Measurements from ENCODE around the gene MYO1F. TPM values are rescaled to one million over a fixed set of nuclear protein-coding genes. Genes with fewer than 3 reads are reported as not detected.

MYO1F gene
- total and polyA plus RNA-seq, 3 experiments from 2014 or later: 68.0 to 161 (median 81.3) TPM

DNA sequence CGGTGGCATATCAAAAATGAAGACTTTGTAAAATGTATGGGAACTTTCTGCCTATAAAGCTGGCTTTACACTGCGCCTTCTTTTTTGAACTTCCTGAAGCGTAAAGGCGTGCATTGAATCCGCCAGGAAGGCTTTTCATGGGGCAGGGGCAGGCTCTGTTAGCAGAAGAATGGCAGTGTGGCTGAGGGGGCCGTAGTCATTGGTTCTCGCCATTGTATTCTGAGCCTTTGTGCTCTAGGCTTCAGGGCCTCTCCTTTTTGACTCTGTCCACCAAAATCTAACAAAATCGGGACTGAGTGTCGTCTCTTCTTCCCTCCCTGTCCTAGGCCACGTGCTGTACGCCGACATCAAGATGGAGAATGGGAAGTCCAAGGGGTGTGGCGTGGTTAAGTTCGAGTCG, 88.9 kb downstream of the MYO1F start:
- H3K27ac ChIP-seq (ENCODE audit: low read depth, low read length): no peak overlapping the region

DNA sequence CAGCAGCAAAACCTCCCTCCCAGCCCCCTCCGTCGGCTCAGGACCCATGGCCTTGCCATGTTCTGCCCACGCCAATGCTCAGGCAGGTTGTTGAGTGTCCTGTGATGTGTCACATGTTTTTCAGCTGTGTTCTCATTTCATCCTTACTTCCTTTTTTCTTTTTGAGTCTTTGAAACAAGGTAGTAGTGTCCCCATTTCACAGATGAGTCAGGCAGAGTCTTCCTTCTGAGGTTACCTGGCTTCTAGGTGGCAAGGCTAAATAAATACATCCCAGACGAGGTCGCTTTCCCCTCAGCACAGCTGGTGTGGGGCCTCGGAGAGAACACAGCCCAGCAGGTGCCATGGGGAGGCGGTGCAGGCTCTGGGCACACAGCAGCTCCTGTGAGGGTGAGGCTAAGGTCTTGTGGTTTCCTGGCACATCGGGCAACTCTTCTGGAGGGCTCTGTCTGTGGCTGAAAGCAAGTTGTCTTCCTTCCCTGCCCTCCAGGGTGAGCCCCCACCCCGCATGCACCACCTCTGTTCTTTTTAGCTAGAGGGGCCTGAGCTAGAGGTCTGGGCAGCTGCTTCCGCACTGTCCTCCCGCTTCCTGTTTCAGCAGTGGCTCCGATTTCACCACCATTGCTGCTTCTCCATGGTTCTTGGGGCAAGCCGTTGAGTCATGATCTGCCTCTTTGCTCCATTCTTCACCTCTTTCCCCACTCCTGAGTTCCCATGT, 89.9 kb downstream of the MYO1F start:
- peaks cover 25% of the 10 kb centered on the region for H3K4me1 ChIP-seq (ENCODE audit: insufficient read depth, low read length)
- peaks cover 11 to 75% (median 21%) of the 10 kb centered on the region in 3 donors for H3K36me3 Mint-ChIP-seq
- no peak overlapping the region for H3K27ac ChIP-seq (ENCODE audit: low read depth, low read length)
- H3K4me1 Mint-ChIP-seq: peaks cover 25 to 43% (median 35%) of the 10 kb centered on the region in 3 donors
- peak overlapping the region; percentile 32 to 86 (median 66) for H3K4me3 Mint-ChIP-seq
- no peaks in the 10 kb centered on the region for H3K27me3 Mint-ChIP-seq
- ChIA-PET CTCF (interaction anchor here (0.8 to 5.1 kb wide), 16 partner anchors 8 to 135 kb away, joined by 3 to 46 read pairs (median 4); partner anchors contain the start of genes MARCHF2 and ZNF414), POLR2A (interaction anchor here (0.6 to 1.4 kb wide), 6 partner anchors 18 to 82 kb away, joined by 3 to 10 read pairs (median 4); partner anchors contain the start of gene ZNF414)
- DNase-seq: peak; percentile 35 to 71 (median 64)
- H3K4me3 ChIP-seq (ENCODE audit: low read length): no peak overlapping the region
- no peaks in the 10 kb centered on the region for H3K9me3 ChIP-seq (ENCODE audit: low read length)
- H3K27ac Mint-ChIP-seq: peak overlapping the region; percentile 78 to 97 (median 90)
- H3K36me3 ChIP-seq (ENCODE audit: insufficient read depth, low read length): peaks cover 40% of the 10 kb centered on the region
- H3K9me3 Mint-ChIP-seq: no peaks in the 10 kb centered on the region
- no peaks in the 10 kb centered on the region for H3K27me3 ChIP-seq (ENCODE audit: insufficient read depth, low read length, poor library complexity, severe bottlenecking)

More for the DNA sequence above, 88.9 kb downstream of the MYO1F start:
- Mint-ChIP-seq H3K27me3 (no peaks in the 10 kb centered on the region), H3K36me3 (peaks cover 6 to 65% (median 16%) of the 10 kb centered on the region in 3 donors), H3K4me3 (no peak overlapping the region), H3K9me3 (no peaks in the 10 kb centered on the region), H3K27ac (peak overlapping the region in 5 of 8 donors; percentile 12 to 93 (median 78)), H3K4me1 (peaks cover 25 to 42% (median 27%) of the 10 kb centered on the region in 3 donors)
- no peak for DNase-seq
- peaks cover 25% of the 10 kb centered on the region for H3K4me1 ChIP-seq (ENCODE audit: insufficient read depth, low read length)
- H3K9me3 ChIP-seq (ENCODE audit: low read length): no peaks in the 10 kb centered on the region
- H3K4me3 ChIP-seq (ENCODE audit: low read length): no peak overlapping the region
- peaks cover 32% of the 10 kb centered on the region for H3K36me3 ChIP-seq (ENCODE audit: insufficient read depth, low read length)
- ChIA-PET POLR2A (interaction anchor here (0.6 kb wide), 1 partner anchor 9 kb away, joined by 5 read pairs; no protein-coding TSS in a partner anchor), CTCF (interaction anchor here (1.7 to 5.1 kb wide), 3 partner anchors 17 to 91 kb away, joined by 5 to 46 read pairs (median 11); no protein-coding TSS in a partner anchor)
- no peaks in the 10 kb centered on the region for H3K27me3 ChIP-seq (ENCODE audit: insufficient read depth, low read length, poor library complexity, severe bottlenecking)

- POLR2A ChIA-PET: interaction anchor here (0.9 to 1.4 kb wide), 4 partner anchors 19 to 83 kb away, joined by 3 to 4 read pairs (median 4); no protein-coding TSS in a partner anchor
- Histone ChIP-seq H3K9me3 (ENCODE audit: low read length) (no peaks in the 10 kb centered on the region), H3K4me3 (ENCODE audit: low read length) (no peak overlapping the region), H3K36me3 (ENCODE audit: insufficient read depth, low read length) (peaks cover 40% of the 10 kb centered on the region), H3K27ac (ENCODE audit: low read depth, low read length) (no peak overlapping the region), H3K27me3 (ENCODE audit: insufficient read depth, low read length, poor library complexity, severe bottlenecking) (no peaks in the 10 kb centered on the region), H3K4me1 (ENCODE audit: insufficient read depth, low read length) (peaks cover 25% of the 10 kb centered on the region)
- peak overlapping the region; percentile 78 to 97 (median 90) for H3K27ac Mint-ChIP-seq
- CTCF ChIA-PET: interaction anchor here (0.7 to 5.1 kb wide), 14 partner anchors 10 to 136 kb away, joined by 3 to 46 read pairs (median 4); partner anchors contain the start of genes MARCHF2 and ZNF414
- no peaks in the 10 kb centered on the region for H3K27me3 Mint-ChIP-seq
- no peak for DNase-seq
- peaks cover 26 to 47% (median 39%) of the 10 kb centered on the region in 3 donors for H3K4me1 Mint-ChIP-seq
- peaks cover 11 to 81% (median 21%) of the 10 kb centered on the region in 3 donors for H3K36me3 Mint-ChIP-seq
- peak overlapping the region; percentile 32 to 86 (median 66) for H3K4me3 Mint-ChIP-seq
- no peaks in the 10 kb centered on the region for H3K9me3 Mint-ChIP-seq
These were observed 90.5 kb downstream of the MYO1F start for GRCh38 chr19:8486661-8487136.

DNA sequence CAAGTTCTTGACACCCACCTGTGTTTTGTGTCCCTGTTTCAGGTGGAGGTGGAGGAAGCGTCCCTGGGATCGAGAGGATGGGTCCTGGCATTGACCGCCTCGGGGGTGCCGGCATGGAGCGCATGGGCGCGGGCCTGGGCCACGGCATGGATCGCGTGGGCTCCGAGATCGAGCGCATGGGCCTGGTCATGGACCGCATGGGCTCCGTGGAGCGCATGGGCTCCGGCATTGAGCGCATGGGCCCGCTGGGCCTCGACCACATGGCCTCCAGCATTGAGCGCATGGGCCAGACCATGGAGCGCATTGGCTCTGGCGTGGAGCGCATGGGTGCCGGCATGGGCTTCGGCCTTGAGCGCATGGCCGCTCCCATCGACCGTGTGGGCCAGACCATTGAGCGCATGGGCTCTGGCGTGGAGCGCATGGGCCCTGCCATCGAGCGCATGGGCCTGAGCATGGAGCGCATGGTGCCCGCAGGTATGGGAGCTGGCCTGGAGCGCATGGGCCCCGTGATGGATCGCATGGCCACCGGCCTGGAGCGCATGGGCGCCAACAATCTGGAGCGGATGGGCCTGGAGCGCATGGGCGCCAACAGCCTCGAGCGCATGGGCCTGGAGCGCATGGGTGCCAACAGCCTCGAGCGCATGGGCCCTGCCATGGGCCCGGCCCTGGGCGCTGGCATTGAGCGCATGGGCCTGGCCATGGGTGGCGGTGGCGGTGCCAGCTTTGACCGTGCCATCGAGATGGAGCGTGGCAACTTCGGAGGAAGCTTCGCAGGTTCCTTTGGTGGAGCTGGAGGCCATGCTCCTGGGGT, 91.5 kb downstream of the MYO1F start:
- no peaks in the 10 kb centered on the region for H3K27me3 ChIP-seq (ENCODE audit: insufficient read depth, low read length, poor library complexity, severe bottlenecking)
- H3K27ac ChIP-seq (ENCODE audit: low read depth, low read length): no peak overlapping the region
- Mint-ChIP-seq H3K9me3 (no peaks in the 10 kb centered on the region), H3K27ac (peak overlapping the region in 4 of 8 donors; percentile 24 to 95 (median 74)), H3K4me3 (peak overlapping the region in 1 of 7 donors; percentile 19), H3K36me3 (peaks cover 11 to 88% (median 24%) of the 10 kb centered on the region in 3 donors), H3K27me3 (no peaks in the 10 kb centered on the region), H3K4me1 (peaks cover 34 to 56% (median 48%) of the 10 kb centered on the region in 3 donors)
- no peak for DNase-seq
- H3K36me3 ChIP-seq (ENCODE audit: insufficient read depth, low read length): peaks cover 40% of the 10 kb centered on the region
- ChIA-PET CTCF (interaction anchor here (0.7 to 5.1 kb wide), 3 partner anchors 20 to 94 kb away, joined by 3 to 46 read pairs (median 11); no protein-coding TSS in a partner anchor), POLR2A (no interaction called here)
- H3K4me3 ChIP-seq (ENCODE audit: low read length): no peak overlapping the region
- H3K9me3 ChIP-seq (ENCODE audit: low read length): no peaks in the 10 kb centered on the region
- H3K4me1 ChIP-seq (ENCODE audit: insufficient read depth, low read length): peaks cover 30% of the 10 kb centered on the region

DNA sequence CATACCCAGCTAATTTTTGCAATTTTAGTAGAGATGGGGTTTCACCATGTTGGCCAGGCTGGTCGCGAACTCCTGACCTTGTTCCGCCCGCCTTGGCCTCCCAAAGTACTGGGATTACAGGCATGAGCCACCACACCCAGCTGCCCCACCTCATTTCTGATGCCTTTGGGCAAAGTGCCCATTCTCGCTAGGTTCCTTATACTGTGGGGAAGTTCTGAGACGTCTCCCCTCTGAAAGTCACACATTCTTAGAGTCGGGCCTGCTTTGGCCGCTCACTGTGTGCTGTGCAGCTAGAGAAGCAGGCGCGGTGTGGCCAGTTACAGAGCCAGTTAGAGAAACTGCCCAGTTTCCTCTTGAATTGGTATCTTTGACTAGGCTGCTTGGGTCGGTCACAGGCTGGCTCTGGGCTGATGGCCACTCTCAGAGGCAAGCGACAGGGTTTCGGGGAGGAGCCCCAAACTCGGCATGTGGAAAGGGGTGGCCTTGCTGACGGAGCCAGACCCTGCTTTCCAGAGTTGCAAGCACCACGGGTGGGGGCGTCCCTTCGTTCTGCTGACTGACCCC, 92.8 kb downstream of the MYO1F start:
- H3K27me3 ChIP-seq (ENCODE audit: insufficient read depth, low read length, poor library complexity, severe bottlenecking): no peaks in the 10 kb centered on the region
- no peak for DNase-seq
- peaks cover 40% of the 10 kb centered on the region for H3K36me3 ChIP-seq (ENCODE audit: insufficient read depth, low read length)
- Mint-ChIP-seq H3K4me1 (peaks cover 37 to 64% (median 55%) of the 10 kb centered on the region in 3 donors), H3K4me3 (no peak overlapping the region), H3K27me3 (no peaks in the 10 kb centered on the region), H3K27ac (peak overlapping the region in 1 of 8 donors; percentile 50), H3K9me3 (no peaks in the 10 kb centered on the region), H3K36me3 (peaks cover 11 to 90% (median 24%) of the 10 kb centered on the region in 3 donors)
- H3K27ac ChIP-seq (ENCODE audit: low read depth, low read length): no peak overlapping the region
- H3K4me1 ChIP-seq (ENCODE audit: insufficient read depth, low read length): peaks cover 34% of the 10 kb centered on the region
- POLR2A ChIA-PET: no interaction called here
- H3K4me3 ChIP-seq (ENCODE audit: low read length): no peak overlapping the region
- H3K9me3 ChIP-seq (ENCODE audit: low read length): no peaks in the 10 kb centered on the region
- CTCF ChIA-PET: interaction anchor here (0.9 to 5.1 kb wide), 3 partner anchors 9 to 96 kb away, joined by 4 to 46 read pairs (median 4); no protein-coding TSS in a partner anchor

- no peaks in the 10 kb centered on the region for H3K27me3 ChIP-seq (ENCODE audit: insufficient read depth, low read length, poor library complexity, severe bottlenecking)
- no peaks in the 10 kb centered on the region for H3K9me3 ChIP-seq (ENCODE audit: low read length)
- peak overlapping the region in 6 of 8 donors; percentile 0 to 83 (median 38) for H3K27ac Mint-ChIP-seq
- peaks cover 40 to 70% (median 61%) of the 10 kb centered on the region in 3 donors for H3K4me1 Mint-ChIP-seq
- ChIA-PET POLR2A (interaction anchor here (1.1 kb wide), 1 partner anchor 22 kb away, joined by 3 read pairs; no protein-coding TSS in a partner anchor), CTCF (interaction anchor here (1.4 to 2.0 kb wide), 4 partner anchors 11 to 110 kb away, joined by 3 to 6 read pairs (median 4); partner anchors contain the start of gene ZNF414)
- H3K36me3 Mint-ChIP-seq: peaks cover 11 to 89% (median 20%) of the 10 kb centered on the region in 3 donors
- peaks cover 37% of the 10 kb centered on the region for H3K36me3 ChIP-seq (ENCODE audit: insufficient read depth, low read length)
- H3K4me3 ChIP-seq (ENCODE audit: low read length): no peak overlapping the region
- no peak for DNase-seq
- H3K4me1 ChIP-seq (ENCODE audit: insufficient read depth, low read length): peaks cover 44% of the 10 kb centered on the region
- H3K27me3 Mint-ChIP-seq: no peaks in the 10 kb centered on the region
- no peak overlapping the region for H3K27ac ChIP-seq (ENCODE audit: low read depth, low read length)
- H3K9me3 Mint-ChIP-seq: no peaks in the 10 kb centered on the region
- H3K4me3 Mint-ChIP-seq: no peak overlapping the region
These were observed 94.1 kb downstream of the MYO1F start for GRCh38 chr19:8483165-8483564.

DNA sequence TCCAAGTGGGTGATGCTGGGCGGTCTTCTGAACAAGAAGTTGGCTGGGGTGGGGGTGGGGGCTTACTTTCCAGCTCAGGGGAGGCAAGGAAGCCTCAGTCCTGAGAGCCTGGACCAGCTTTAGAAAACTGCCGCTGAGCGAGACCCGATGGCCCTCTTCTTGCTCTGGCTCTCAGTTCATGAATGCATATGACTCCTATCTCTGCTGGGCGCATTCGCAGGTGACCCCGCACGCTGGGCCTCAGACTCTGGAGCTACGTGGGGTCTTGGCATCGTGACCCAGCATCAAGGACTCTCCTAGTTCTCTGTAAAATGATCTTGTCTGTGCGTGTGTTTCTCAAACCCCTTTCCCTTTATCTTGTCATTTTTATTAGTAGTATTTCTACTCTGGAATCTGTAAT, 94.5 kb downstream of the MYO1F start:
- no peak for DNase-seq
- Histone ChIP-seq H3K4me1 (ENCODE audit: insufficient read depth, low read length) (peaks cover 45% of the 10 kb centered on the region), H3K36me3 (ENCODE audit: insufficient read depth, low read length) (peaks cover 32% of the 10 kb centered on the region), H3K27me3 (ENCODE audit: insufficient read depth, low read length, poor library complexity, severe bottlenecking) (no peaks in the 10 kb centered on the region), H3K27ac (ENCODE audit: low read depth, low read length) (no peak overlapping the region), H3K9me3 (ENCODE audit: low read length) (no peaks in the 10 kb centered on the region), H3K4me3 (ENCODE audit: low read length) (no peak overlapping the region)
- no peaks in the 10 kb centered on the region for H3K9me3 Mint-ChIP-seq
- no peak overlapping the region for H3K4me3 Mint-ChIP-seq
- ChIA-PET CTCF (interaction anchor here (1.3 to 2.0 kb wide), 5 partner anchors 31 to 110 kb away, joined by 3 to 6 read pairs (median 3); partner anchors contain the start of genes HNRNPM and ZNF414), POLR2A (interaction anchor here (1.1 kb wide), 1 partner anchor 23 kb away, joined by 3 read pairs; no protein-coding TSS in a partner anchor)
- H3K27me3 Mint-ChIP-seq: no peaks in the 10 kb centered on the region
- peaks cover 11 to 89% (median 20%) of the 10 kb centered on the region in 3 donors for H3K36me3 Mint-ChIP-seq
- H3K27ac Mint-ChIP-seq: peak overlapping the region in 6 of 8 donors; percentile 0 to 88 (median 38)
- peaks cover 40 to 70% (median 61%) of the 10 kb centered on the region in 3 donors for H3K4me1 Mint-ChIP-seq

Measured in CD8-positive, alpha-beta memory T cell (primary cell).